ENCODE data around the gene UBAC2.
"Not testable (repeated sequence)": the region's sequence is repeated elsewhere in the genome, so short reads cannot be mapped to it uniquely, and the experiment has no call there.

GRCh38 chr13:99249178-99249577 is 48.5 kb downstream of the UBAC2 start:
- not testable (repeated sequence) for TF ChIP-seq TAF1, SPI1, POLR2A (IDR thresholded peaks at IDR 0.05; ENCODE audit: low read depth, low read length)
